Hematopoietic multipotent progenitor cell treated with erythropoietin and hydrocortisone succinate and interleukin-3 and kit ligand, for 4 days (in vitro differentiated cells): Measurements from ENCODE around the gene SLX4.

Experiments
- DNase-seq: peaks from one replicate; pipeline ENCODE4 v3.0.0-alpha.2; 2015

The SLX4 gene

DNA sequence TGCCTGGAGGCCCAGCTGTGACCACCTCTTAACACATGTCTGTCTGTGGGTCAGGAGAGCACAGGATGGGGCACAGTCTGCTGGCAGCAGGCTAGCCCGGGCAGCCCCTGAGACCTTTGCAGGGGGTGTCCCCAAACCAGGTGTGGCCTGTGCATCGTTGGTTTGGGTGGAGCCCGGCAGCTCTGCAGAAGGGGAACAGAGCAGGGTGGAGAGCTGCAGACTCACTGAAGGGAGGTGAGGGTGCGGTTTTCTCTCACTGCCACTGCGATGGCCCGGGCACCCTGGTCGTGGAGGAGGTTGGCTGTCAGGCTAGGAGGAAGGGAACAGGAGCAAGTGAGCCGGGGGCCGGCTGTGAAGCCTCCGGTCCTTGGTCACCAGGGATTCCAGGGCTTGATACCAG is 63.0 kb downstream of the SLX4 start:
- no peak for DNase-seq

- no peak for DNase-seq
Observed at GRCh38 chr16:3546986-3547682, 64.3 kb downstream of the SLX4 start.

- no peak for DNase-seq
Observed at GRCh38 chr16:3542601-3543373, 68.6 kb downstream of the SLX4 start.

GRCh38 chr16:3541527-3542155 is 69.8 kb downstream of the SLX4 start:
- DNase-seq: no peak

DNA sequence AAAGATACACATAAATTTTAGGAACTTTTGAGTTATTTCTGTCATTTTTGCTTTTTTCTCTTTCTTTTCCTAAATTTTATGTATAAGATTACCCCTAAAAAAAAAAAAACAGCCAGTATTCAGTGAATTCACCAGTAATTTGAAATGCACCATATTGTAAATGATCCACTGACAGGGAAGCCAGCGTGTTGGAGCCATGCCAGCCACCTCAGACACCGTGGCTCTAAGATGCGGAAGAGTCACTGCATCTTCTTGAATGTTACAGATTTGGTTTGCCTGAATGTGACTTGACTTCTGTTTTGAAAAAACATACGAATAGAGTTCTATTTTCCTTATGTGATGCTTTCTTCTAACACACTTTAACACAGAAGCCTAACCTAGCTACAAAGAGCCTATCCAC is 73.2 kb downstream of the SLX4 start:
- DNase-seq: no peak

- DNase-seq: no peak
Observed at GRCh38 chr16:3536851-3537250, 74.6 kb downstream of the SLX4 start.

- DNase-seq: no peak
Observed at GRCh38 chr16:3536271-3536731, 75.1 kb downstream of the SLX4 start.

GRCh38 chr16:3534126-3534525 is 77.3 kb downstream of the SLX4 start:
- DNase-seq: no peak

DNA sequence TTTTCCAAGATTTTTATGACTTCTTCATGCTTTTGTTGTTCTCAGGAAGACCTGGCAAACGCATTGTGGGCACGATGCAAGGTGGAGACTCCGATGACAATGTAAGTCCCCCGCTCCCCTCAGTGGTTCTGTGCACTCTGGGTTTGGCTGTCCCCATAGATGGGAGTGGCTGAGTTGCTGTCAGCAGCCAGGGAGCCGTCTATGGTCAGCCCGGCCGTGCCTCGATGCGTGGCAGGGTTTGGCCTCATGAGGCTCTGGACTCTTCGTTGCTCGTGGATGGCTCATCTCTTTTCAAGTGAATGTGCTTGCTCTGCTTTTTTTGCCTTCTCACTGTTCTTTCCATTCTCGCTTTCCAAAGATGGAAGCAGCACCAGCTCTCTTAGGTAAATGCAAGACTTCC is 78.7 kb downstream of the SLX4 start:
- no peak for DNase-seq
